ENCODE results near the gene HOXA9.
A peak's percentile ranks its signal among the peaks of the same experiment; 100 is the strongest.

Gene HOXA9

GRCh38 chr7:27163288-27164044 lies 1.9 kb downstream of the HOXA9 start:
- DNase-seq: no peak

- DNase-seq: no peak
Measured at GRCh38 chr7:27162561-27163287, 2.6 kb downstream of the HOXA9 start.

GRCh38 chr7:27161721-27162560 lies 3.4 kb downstream of the HOXA9 start:
- peak; percentile 9 for DNase-seq

- no peak for DNase-seq
Measured at GRCh38 chr7:27161214-27161720, 4.1 kb downstream of the HOXA9 start.

GRCh38 chr7:27160546-27161213 lies 4.7 kb downstream of the HOXA9 start:
- peak; percentile 85 for DNase-seq

- DNase-seq: peak; percentile 27
Measured at GRCh38 chr7:27160145-27160545, 5.2 kb downstream of the HOXA9 start.

- DNase-seq: no peak
Measured at GRCh38 chr7:27159266-27160144, 5.8 kb downstream of the HOXA9 start.

GRCh38 chr7:27158436-27159265 lies 6.7 kb downstream of the HOXA9 start:
- DNase-seq: no peak

- no peak for DNase-seq
Measured at GRCh38 chr7:27157702-27158431, 7.5 kb downstream of the HOXA9 start.

GRCh38 chr7:27156916-27157701 lies 8.2 kb downstream of the HOXA9 start:
- no peak for DNase-seq

GRCh38 chr7:27156508-27156898 lies 8.8 kb downstream of the HOXA9 start, which contains the start of gene HOXA7:
TSS of gene HOXA7 (minus strand) at chr7:27156675. CDS start at chr7:27156545, 130 bp downstream.
- DNase-seq: no peak

GRCh38 chr7:27155816-27156507 lies 9.4 kb downstream of the HOXA9 start:
- no peak for DNase-seq

- peak; percentile 57 for DNase-seq
Measured at GRCh38 chr7:27154901-27155815, 10.2 kb downstream of the HOXA9 start.

GRCh38 chr7:27154369-27154768 lies 11.0 kb downstream of the HOXA9 start:
- no peak for DNase-seq

- DNase-seq: no peak
Measured at GRCh38 chr7:27153526-27153925, 11.8 kb downstream of the HOXA9 start.

- DNase-seq: peak; percentile 9
Measured at GRCh38 chr7:27152816-27153442, 12.4 kb downstream of the HOXA9 start.

All from activated naive CD4-positive, alpha-beta T cell treated with anti-CD3 and anti-CD28 coated beads, Interleukin-2, amount 50 U/mL, for 16 hours (primary cell).